ENCODE measurements around the gene SCART1. TPM values are rescaled to one million over a fixed set of nuclear protein-coding genes. Genes with fewer than 3 reads are reported as not detected.

Gene SCART1
- total RNA-seq (ENCODE audit: unreplicated experiment): 3.8 TPM
- long read RNA-seq: 0 reads

DNA sequence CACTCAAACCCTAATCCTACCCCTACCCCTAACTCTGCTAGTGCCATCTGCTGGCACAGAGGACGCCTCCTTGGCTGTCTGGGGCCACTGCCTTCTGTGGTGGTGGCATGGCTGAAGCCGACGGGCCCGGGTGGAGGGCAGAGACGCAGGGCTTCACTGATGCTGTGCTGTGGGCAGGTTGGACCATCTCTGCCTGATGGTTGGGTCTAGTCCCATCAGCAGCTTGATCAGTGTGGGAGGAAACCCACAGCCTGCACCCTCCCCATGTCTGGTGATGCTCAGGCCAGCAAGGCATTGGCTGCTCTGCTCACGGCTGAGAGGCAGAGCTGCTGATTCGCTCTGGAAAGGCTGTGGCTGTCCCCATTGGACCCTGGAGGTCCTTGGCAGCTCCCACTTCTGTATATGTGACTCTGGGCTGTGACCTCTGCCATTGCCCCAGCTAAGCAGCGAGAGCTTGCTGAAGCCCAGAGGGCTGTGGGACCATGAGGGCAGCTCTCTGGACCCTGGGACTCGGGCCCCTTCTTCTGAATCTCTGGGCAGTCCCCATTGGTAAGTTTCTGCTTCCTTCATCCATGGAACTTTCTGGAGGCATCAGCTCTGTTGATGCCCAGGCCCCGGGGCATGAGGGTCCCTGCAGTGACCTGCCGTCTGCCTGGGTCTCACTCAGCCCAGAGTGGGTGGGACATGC lies at the start of gene SCART1:
Gene SCART1, plus strand, starts transcription at position 430 of the 688 bp plus-strand sequence. Its CDS starts 53 bp downstream, at position 483.
- Mint-ChIP-seq H3K4me3 (ENCODE audit: unreplicated experiment) (no peak within 1 kb of the TSS), H3K27ac (ENCODE audit: unreplicated experiment) (no peak within 1 kb of the TSS), H3K27me3 (ENCODE audit: unreplicated experiment) (peaks cover under 1% of the 10 kb centered on the region), H3K4me1 (ENCODE audit: low read depth, unreplicated experiment) (no peaks in the 10 kb centered on the region), H3K36me3 (ENCODE audit: unreplicated experiment) (peaks cover 5% of the 10 kb centered on the region), H3K9me3 (ENCODE audit: unreplicated experiment) (peaks cover 7% of the 10 kb centered on the region)
- no peak for DNase-seq
- TF ChIP-seq, protein P1, sequence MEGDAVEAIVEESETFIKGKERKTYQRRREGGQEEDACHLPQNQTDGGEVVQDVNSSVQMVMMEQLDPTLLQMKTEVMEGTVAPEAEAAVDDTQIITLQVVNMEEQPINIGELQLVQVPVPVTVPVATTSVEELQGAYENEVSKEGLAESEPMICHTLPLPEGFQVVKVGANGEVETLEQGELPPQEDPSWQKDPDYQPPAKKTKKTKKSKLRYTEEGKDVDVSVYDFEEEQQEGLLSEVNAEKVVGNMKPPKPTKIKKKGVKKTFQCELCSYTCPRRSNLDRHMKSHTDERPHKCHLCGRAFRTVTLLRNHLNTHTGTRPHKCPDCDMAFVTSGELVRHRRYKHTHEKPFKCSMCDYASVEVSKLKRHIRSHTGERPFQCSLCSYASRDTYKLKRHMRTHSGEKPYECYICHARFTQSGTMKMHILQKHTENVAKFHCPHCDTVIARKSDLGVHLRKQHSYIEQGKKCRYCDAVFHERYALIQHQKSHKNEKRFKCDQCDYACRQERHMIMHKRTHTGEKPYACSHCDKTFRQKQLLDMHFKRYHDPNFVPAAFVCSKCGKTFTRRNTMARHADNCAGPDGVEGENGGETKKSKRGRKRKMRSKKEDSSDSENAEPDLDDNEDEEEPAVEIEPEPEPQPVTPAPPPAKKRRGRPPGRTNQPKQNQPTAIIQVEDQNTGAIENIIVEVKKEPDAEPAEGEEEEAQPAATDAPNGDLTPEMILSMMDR (IDR thresholded peaks at IDR 0.05; ENCODE audit: partially characterized antibody, unreplicated experiment): no peak

DNA sequence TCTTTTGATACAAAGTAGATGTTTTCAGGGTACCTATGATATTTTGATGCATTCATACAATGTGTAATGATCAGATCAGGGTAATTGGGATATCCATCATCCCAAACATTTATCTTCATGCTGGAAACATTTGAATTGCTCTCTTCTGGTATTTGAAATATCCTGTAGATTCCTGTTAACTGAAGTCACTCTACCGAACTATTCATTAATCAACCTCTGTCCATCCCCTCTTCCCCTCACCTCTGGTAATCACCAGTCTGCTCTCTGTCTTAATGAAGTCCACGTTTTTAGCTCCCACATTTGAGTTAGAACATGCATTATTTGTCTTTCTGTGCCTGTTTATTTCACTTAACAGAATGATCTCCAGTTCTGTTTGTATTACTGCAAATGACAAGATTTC lies 48.5 kb upstream of the SCART1 start:
- Mint-ChIP-seq H3K9me3 (ENCODE audit: unreplicated experiment) (peaks cover under 1% of the 10 kb centered on the region), H3K27me3 (ENCODE audit: unreplicated experiment) (peaks cover 7% of the 10 kb centered on the region), H3K36me3 (ENCODE audit: unreplicated experiment) (peaks cover 42% of the 10 kb centered on the region), H3K27ac (ENCODE audit: unreplicated experiment) (no peak overlapping the region), H3K4me3 (ENCODE audit: unreplicated experiment) (no peak overlapping the region), H3K4me1 (ENCODE audit: low read depth, unreplicated experiment) (no peaks in the 10 kb centered on the region)
- no peak for DNase-seq
- TF ChIP-seq, protein P1 (IDR thresholded peaks at IDR 0.05; ENCODE audit: partially characterized antibody, unreplicated experiment): no peak

DNA sequence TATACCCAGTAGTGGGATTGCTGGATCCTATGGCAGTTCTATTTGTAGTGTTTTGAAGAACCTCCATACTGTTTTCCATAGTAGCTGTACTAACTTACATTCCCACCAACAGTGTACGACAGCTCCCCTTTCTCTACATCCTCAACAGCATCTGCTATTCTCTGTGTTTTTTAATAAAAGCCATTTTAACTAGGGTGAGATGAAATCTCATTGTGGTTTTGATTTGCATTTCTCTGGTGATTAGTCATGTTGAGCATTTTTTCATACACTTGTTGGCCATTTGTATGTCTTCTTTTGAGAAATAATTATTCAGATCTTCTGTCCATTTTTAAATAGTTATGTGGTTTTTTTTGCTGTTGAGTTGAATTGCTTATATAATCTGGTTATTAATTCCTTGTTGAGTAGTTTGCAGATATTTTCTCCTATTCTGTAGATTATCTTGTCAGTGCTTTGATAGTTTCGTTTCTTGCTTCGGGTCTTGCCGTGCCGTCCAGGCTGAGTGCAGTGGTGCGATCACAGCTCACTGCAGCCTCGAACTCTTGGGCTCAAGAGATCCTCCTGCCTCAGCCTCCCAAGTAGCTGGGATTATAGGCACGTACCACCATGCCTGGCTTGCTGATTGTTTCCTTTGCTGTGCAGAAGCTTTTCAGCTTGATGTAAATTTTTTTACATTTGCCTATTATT lies 47.8 kb upstream of the SCART1 start:
- Mint-ChIP-seq H3K27me3 (ENCODE audit: unreplicated experiment) (peaks cover 7% of the 10 kb centered on the region), H3K27ac (ENCODE audit: unreplicated experiment) (no peak overlapping the region), H3K36me3 (ENCODE audit: unreplicated experiment) (peaks cover 49% of the 10 kb centered on the region), H3K9me3 (ENCODE audit: unreplicated experiment) (peaks cover 2% of the 10 kb centered on the region), H3K4me3 (ENCODE audit: unreplicated experiment) (no peak overlapping the region), H3K4me1 (ENCODE audit: low read depth, unreplicated experiment) (no peaks in the 10 kb centered on the region)
- TF ChIP-seq, protein P1 (IDR thresholded peaks at IDR 0.05; ENCODE audit: partially characterized antibody, unreplicated experiment): no peak
- no peak for DNase-seq

DNA sequence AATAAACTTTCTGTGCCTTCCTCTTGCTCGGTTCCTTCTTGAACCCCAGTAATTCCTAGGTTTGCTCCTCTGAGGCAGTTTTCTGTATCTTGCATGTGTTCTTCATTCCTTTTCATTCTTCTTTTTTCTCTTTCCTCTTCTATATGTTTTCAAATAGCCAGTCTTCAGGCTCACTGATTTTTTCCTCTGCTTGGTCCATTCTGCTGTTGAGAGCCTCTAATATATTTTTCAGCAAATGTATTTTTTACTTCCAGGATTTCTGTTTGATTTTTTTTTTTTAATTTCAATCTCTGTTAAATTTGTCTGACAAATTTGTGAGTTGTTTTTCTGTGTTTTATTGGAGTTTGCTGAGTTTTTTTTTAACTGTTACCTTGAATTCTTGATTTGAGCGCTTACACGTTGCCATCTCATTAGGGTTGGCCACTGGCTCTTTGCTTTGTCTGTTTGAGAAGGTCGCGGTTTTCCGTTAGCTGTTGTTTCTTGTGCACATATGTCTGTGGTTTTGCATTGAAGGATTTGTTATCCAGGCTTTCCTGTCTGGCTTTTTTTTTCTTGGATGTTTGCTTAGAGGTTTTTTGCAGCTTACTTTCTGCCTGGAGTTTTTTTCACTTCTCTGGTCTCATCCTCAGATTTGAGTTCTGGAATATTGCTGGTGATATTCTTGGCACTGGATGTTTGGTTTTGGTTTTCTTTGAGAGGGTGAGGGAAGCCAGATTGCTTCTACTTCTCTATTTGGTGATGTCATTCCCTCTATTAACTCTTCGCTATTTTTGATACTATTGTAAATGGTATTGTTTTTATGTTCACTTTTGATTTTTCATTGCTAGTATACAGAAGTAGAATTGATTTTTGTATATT lies 42.0 kb upstream of the SCART1 start:
- Mint-ChIP-seq H3K9me3 (ENCODE audit: unreplicated experiment) (peaks cover 32% of the 10 kb centered on the region), H3K27ac (ENCODE audit: unreplicated experiment) (no peak overlapping the region)

More for the DNA sequence above, 42.0 kb upstream of the SCART1 start:
- H3K36me3 Mint-ChIP-seq (ENCODE audit: unreplicated experiment): peaks cover 75% of the 10 kb centered on the region
- TF ChIP-seq, protein P1 (IDR thresholded peaks at IDR 0.05; ENCODE audit: partially characterized antibody, unreplicated experiment): no peak
- H3K4me1 Mint-ChIP-seq (ENCODE audit: low read depth, unreplicated experiment): no peaks in the 10 kb centered on the region
- peaks cover 12% of the 10 kb centered on the region for H3K27me3 Mint-ChIP-seq (ENCODE audit: unreplicated experiment)
- no peak overlapping the region for H3K4me3 Mint-ChIP-seq (ENCODE audit: unreplicated experiment)
- DNase-seq: no peak

Measured in glutamatergic neuron (in vitro differentiated cells).